Measurements from ENCODE around the gene ZBTB34. TPM values are rescaled to one million over a fixed set of nuclear protein-coding genes. Genes with fewer than 3 reads are reported as not detected.

Gene ZBTB34
- total and polyA plus RNA-seq, 4 donors: 1.1 to 9.5 (median 3.4) TPM

GRCh38 chr9:126830827-126831226, 29.6 kb upstream of the ZBTB34 start:
- no peak overlapping the region for H3K9ac ChIP-seq (ENCODE audit: low read depth in 1 of 2, low read length in 2 of 2)
- no peak for DNase-seq (ENCODE audit: low spot score)
- TF ChIP-seq HNF4G (IDR thresholded peaks at IDR 0.05): no peak
- TF ChIP-seq CTCF (IDR thresholded peaks at IDR 0.05; ENCODE audit: low read depth, low read length, missing input control): no peak
- no peak for TF ChIP-seq SP1 (IDR thresholded peaks at IDR 0.05)
- TF ChIP-seq ATF3 (IDR thresholded peaks at IDR 0.05): no peak
- no peak for TF ChIP-seq RAD21 (IDR thresholded peaks at IDR 0.05)
- no peak for TF ChIP-seq REST (IDR thresholded peaks at IDR 0.05)
- no peak for TF ChIP-seq HNF4A (conservative IDR thresholded peaks at IDR 0.05)
- TF ChIP-seq FOXA2 (IDR thresholded peaks at IDR 0.05): no peak
- TF ChIP-seq ZBTB33 (IDR thresholded peaks at IDR 0.05): no peak
- TF ChIP-seq RXRA (IDR thresholded peaks at IDR 0.05): no peak
- H3K27me3 ChIP-seq (ENCODE audit: control insufficient read depth in 4 of 4, insufficient read depth in 4 of 4, low read length in 3 of 4): no peaks in the 10 kb centered on the region
- H3K9me3 ChIP-seq (ENCODE audit: control insufficient read depth in 4 of 4, low read length in 3 of 4): no peaks in the 10 kb centered on the region
- H3K4me1 ChIP-seq (ENCODE audit: control insufficient read depth in 4 of 4, insufficient read depth in 4 of 4, low read length in 3 of 4): peaks cover 0 to 4% (median under 1%) of the 10 kb centered on the region in 4 donors
- H3K36me3 ChIP-seq (ENCODE audit: control insufficient read depth in 4 of 4, insufficient read depth in 3 of 4, low read depth in 1 of 4, low read length in 3 of 4): peaks cover 10 to 29% (median 20%) of the 10 kb centered on the region in 4 donors
- no peak overlapping the region for H3K4me3 ChIP-seq (ENCODE audit: low read depth in 1 of 3, low read length in 3 of 3)
- H3K27ac ChIP-seq (ENCODE audit: low read depth in 1 of 2, low read length in 2 of 2): no peak overlapping the region
- 93% methylated on average over 3 of the region's 3 CpGs for WGBS

GRCh38 chr9:126832440-126832839, 28.0 kb upstream of the ZBTB34 start:
- H3K9me3 ChIP-seq (ENCODE audit: control insufficient read depth in 4 of 4, low read length in 3 of 4): no peaks in the 10 kb centered on the region
- peaks cover 10 to 31% (median 18%) of the 10 kb centered on the region in 4 donors for H3K36me3 ChIP-seq (ENCODE audit: control insufficient read depth in 4 of 4, insufficient read depth in 3 of 4, low read depth in 1 of 4, low read length in 3 of 4)
- H3K4me1 ChIP-seq (ENCODE audit: control insufficient read depth in 4 of 4, insufficient read depth in 4 of 4, low read length in 3 of 4): peaks cover 0 to 1% (median 0%) of the 10 kb centered on the region in 4 donors
- no peak overlapping the region for H3K9ac ChIP-seq (ENCODE audit: low read depth in 1 of 2, low read length in 2 of 2)
- no peak overlapping the region for H3K4me3 ChIP-seq (ENCODE audit: low read depth in 1 of 3, low read length in 3 of 3)
- TF ChIP-seq EGR1 (IDR thresholded peaks at IDR 0.05; ENCODE audit: low read depth in 2 of 2): no peak
- DNase-seq (ENCODE audit: low spot score): no peak
- H3K27ac ChIP-seq (ENCODE audit: low read depth in 1 of 2, low read length in 2 of 2): no peak overlapping the region
- 94% methylated on average over 9 of the region's 9 CpGs for WGBS
- H3K27me3 ChIP-seq (ENCODE audit: control insufficient read depth in 4 of 4, insufficient read depth in 4 of 4, low read length in 3 of 4): no peaks in the 10 kb centered on the region
